ENCODE results near the gene OPRM1.
"Not testable (repeated sequence)": the region's sequence is repeated elsewhere in the genome, so short reads cannot be mapped to it uniquely, and the experiment has no call there.

The OPRM1 gene

DNA sequence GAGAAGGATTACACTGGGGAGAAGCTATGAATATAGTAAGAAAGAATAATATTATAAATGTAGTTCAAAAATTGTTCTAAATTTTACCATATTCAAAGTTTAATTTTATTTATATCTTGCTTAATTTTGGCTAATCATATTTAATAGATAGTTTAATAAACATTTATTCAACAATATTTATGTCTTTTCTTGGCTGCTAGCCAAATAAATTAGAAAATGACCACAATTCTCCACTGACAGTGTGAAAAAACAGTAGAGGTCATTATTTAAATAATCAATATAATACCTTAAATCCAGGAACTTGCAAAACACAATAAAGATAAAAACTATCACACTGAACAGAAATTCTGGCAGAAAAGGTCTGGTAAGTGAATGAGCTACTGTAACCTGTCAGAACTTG is 171.6 kb downstream of the OPRM1 start:
- DNase-seq = no peak

- no peak for DNase-seq
Measured at GRCh38 chr6:154213782-154214181, 174.7 kb downstream of the OPRM1 start.

DNA sequence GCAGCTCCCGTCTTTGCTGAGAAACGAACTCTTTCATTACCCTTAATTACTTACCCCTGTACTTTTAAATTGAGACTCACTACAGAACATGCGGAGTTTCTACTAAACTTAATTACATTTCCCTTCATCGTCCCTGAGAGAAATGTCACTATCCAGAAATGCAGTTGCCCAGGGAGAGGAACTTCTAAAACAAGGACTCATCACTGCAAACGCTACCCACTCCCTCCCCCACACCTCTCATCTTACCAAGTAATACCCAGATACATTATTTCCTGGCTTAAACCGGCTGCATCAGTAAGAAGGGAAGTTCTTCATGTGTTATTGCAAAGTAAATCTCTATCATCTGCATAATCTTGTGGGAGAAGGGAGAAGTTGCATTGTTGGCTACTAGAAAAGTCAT is 179.3 kb downstream of the OPRM1 start:
- peak in 1 of 2 experiments; percentile 31 for DNase-seq

- DNase-seq = no peak
Measured at GRCh38 chr6:154218787-154219186, 179.7 kb downstream of the OPRM1 start.

DNA sequence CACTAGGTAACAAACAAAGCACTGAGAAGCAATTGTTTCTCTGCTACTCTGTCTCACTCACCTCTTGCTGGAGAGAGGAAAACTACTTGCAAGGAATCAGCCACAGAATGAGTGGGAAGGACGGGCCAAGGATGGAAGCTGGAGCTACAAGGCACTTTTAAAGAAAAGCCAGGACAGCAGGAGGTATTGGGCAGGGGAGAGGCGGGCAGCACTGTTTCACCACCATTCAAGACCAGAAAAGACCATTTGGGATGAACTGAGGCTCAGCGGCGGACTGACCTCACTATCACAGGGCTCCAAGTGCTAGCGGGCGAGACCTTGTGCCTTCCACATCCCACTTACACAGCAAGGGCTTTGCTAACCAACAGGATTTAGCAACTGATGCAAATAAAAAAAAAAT is 180.2 kb downstream of the OPRM1 start:
- DNase-seq = no peak

- no peak for DNase-seq
Measured at GRCh38 chr6:154222716-154223115, 183.7 kb downstream of the OPRM1 start.

GRCh38 chr6:154223296-154223695 is 184.3 kb downstream of the OPRM1 start:
- no peak for DNase-seq

DNA sequence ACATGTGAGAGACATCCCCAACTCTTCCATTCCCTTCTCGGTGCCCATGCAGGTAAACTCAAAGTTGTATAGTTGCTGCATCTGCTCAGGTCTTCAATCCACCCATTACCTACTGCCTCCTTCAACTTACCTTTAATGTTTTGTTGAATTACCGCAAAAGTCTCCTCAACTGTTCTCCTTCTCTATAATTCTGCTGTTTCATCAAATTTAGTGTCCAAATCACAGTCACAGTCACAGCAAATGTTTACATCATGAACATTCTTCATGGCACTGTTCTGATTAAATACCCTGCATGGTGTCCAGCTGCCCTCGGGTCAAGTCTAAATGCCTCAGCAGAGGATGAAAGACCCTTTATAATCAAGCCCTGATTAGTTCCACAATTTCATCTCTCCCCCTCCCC is 187.4 kb downstream of the OPRM1 start:
- no peak for DNase-seq

- no peak for DNase-seq
Measured at GRCh38 chr6:154227862-154228520, 189.0 kb downstream of the OPRM1 start.

- DNase-seq = no peak
Measured at GRCh38 chr6:154228521-154228905, 189.5 kb downstream of the OPRM1 start.

DNA sequence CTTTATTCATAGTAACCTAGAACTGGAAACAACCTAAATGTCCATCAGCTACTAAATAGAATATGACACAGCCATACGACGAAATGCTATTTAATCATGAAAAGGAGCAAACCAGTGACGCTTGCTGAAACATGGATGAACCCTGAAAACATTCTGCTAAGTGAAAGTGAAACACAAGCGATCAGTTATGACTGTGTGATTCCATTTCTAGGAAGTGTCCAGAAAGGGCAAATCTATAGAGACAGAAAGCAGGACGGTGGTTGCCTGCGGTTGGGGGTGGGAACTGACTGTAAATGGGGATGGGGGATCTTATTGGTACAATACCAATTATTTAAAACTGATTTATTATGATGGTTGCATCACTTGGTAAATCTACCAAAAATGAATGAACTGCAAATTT is 190.7 kb downstream of the OPRM1 start:
- DNase-seq = peak; percentile 71 to 76

DNA sequence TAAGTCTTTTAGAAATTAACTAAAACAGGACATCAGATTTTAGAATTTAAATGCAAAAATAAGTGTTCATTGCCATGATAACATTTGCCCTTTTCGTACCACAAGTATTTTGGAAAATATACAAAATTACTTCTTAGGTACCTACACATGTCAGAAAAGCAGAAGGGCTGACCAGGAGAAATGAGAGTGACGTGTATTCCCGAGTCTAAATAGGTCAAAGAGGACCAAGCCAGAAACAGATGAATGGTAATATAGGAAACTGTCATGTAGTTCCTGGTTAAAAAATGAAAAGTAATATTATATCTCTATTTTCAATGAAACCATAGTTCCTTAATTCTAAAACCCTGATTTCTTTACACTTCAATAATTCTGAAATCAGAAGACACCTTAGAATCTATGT is 191.4 kb downstream of the OPRM1 start:
- no peak for DNase-seq

- DNase-seq = no peak
Measured at GRCh38 chr6:154230910-154231595, 192.0 kb downstream of the OPRM1 start.

- DNase-seq = no peak
Measured at GRCh38 chr6:154232013-154232910, 193.2 kb downstream of the OPRM1 start.

- DNase-seq = no peak
Measured at GRCh38 chr6:154233383-154233782, 194.3 kb downstream of the OPRM1 start.

GRCh38 chr6:154234019-154234772 is 195.2 kb downstream of the OPRM1 start:
- no peak for DNase-seq

DNA sequence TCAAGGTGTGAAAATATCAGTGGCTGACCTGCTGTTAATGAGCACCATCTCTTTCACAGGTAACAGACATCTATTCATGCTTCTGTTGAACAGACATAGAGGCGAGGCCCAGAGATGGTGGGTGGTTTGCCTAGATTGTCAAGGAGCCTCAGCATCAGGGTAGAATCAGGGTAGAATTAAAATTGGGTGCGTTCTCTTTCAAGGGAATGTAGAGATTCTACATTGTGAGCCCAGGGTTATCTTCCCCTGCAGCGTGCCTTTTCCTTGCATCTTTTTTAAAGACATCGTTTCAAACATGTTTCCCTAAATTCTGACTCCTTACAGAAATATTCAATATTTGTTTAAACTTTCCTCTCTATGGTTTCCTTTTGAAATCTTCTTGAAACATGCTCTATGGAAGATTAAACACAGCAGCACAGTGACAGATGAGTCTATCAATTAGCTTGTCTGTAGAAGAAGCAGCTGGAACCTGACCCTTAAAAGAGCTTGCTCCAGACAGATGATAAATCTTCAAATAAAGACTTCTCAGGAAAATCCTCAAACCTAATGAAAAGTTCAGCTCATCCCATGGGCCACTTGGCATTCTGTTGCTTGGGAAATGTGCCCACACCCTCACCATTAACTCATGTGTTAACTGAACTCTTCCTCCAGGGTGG is 197.7 kb downstream of the OPRM1 start:
- DNase-seq = no peak

DNA sequence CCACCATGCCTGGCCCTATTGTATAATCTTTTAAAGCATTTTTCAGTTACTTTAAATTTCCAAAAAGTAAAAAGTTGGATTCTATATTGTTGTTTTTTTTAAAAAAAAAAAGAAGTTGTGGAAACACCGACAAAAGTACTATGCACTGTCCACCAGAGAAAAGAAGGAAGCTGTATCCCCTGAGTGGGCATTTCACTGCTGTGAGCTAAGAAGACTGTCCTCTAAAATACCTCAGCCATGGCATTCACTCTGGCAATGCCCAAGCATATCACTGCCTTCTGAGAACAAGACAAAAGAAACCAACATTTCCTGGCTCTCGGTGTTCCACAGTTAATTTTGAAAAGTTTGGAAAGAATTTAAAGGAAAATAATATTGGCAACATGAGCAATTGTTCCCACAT is 199.8 kb downstream of the OPRM1 start:
- no peak for DNase-seq

DNA sequence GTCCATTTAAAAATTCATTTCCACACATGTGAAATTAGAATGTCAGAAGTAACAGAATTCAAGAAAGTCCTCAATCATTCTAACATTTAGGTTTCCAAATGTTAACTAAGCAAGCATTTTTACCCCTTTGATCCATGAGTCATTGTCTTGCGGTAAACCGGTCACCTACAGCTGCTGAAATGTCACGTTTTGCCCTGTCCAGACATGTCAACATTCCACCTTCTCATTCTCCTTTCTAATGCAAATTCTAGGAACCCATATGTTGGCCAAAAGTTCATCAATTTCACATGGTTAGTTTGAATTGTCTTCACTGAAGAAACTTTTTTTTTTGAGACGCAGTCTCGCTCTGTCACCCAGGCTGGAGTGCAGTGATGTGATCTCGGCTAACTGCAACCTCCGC is 200.4 kb downstream of the OPRM1 start:
- no peak for DNase-seq

- not testable (repeated sequence) for DNase-seq
Measured at GRCh38 chr6:154241061-154241460, 202.0 kb downstream of the OPRM1 start.

DNA sequence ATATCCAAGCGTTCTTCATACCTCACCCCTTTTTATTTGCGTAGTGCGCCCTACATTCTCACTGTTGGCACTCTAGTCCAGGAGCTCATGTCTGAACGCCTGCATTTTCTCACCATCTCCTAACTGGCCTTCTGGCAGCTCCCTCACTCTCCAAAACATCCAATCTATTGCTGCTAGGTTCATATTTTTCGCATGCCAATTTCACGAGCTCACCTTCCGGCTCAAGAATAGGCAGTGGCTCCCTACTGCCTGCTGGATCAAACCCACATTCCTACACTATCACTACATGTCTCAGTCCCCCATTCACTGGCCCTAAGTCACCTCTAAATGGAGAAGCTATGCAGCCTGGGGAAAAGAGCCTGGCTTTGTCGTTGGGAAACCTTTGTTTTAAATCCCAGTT is 202.5 kb downstream of the OPRM1 start:
- no peak for DNase-seq

DNA sequence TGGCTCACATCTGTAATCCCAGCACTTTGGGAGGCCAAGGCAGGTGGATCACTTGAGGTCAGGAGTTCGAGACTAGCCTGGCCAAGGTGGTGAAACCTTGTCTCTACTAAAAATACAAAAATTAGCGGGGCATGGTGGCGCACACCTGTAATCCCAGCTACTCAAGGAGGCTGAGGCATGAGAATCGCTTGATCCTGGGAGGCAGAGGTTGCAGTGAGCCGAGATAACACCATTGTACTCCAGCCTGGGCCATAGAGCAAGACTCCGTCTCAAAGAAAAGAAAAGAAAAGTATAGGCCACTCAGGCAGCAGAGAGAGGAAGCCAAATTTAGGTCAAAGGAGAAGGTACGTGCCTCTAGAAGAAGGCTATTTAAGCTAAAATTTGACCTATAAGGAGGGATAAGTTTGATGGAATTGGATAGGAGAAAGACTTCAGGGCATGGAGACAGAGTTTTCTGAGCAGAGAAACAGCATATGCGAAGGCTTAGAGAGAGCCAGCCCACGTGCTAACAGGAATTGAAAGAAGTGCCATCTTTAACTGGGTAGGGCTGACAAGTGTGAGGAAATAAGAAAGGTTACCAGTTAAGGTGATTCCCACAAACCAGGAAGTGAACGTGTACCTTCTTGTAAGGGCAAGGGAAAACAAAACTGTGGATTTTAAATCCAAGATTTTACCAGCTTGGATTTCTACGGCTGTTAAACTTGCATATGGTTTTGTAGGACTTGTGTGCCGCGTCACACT is 203.7 kb downstream of the OPRM1 start:
- DNase-seq = no peak
